Right kidney (tissue), 1 donor: Measurements from ENCODE around the gene VSIR.

ENCODE experiments used
- DNase-seq: peaks from one replicate; pipeline ENCODE4 v3.0.0-alpha.2; 2016

Gene VSIR

DNA sequence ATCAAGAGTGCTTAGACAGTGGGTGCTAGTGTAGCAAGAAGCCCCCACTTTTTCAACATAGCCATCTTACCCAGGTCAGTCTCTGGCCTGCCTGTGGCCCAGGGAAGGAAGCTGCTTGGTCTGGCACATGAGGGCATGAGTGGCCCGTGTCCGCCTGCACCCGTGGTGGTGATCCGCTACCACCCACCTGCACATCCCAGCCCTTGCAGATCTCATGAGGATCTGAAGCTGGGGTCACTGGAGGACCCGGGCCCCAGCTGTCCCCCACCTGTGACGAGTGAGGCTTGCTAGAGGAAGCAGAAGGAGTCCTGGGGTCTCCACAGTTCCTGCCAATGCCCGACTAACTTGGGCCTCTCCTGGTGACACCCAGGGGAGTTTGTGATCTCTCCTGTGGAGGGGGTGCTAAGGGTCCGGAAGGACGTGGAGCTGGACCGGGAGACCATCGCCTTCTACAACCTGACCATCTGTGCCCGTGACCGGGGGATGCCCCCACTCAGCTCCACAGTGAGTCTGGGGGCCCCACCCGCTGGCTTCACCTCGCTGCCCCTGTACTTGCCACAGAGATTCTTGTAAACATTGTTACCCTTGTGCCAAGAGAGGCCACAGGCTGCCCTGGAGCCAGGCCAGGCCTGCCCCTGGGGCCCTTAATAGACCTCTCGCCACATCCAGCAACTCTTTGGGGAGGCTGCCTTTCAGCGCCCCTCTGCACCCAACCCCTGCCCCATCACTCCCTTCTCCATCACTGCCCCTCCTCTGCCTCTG, 10.8 kb upstream of the VSIR start:
- no peak for DNase-seq

DNA sequence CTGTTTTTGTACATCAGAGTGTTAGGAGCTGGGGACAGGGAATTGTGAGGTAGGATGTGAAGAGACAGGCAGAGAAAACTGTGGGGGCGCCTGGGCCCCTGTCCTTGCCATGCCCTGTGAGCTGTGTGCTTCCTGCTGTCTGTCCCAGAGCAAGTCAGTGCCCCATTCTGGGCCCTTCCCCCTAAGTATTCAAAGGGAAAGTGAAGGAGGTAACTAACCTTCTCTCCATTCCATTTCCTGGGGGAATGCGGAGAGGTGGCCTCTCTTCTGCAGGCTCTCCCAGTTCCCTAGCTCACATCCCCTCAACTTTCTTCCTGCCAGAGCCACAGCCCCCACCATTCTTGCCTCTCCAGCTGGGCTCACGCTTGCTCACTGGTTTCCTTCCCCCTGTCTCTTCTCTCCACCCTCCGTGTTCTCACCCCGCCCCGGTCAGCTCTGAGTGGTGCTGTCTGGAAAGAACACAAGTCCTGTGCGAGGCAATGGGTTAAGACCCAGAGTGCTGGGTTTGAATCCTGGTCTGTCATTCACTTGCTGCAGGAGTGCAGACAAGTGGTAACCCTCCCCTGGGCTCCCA, 9.7 kb upstream of the VSIR start:
- DNase-seq = no peak

DNA sequence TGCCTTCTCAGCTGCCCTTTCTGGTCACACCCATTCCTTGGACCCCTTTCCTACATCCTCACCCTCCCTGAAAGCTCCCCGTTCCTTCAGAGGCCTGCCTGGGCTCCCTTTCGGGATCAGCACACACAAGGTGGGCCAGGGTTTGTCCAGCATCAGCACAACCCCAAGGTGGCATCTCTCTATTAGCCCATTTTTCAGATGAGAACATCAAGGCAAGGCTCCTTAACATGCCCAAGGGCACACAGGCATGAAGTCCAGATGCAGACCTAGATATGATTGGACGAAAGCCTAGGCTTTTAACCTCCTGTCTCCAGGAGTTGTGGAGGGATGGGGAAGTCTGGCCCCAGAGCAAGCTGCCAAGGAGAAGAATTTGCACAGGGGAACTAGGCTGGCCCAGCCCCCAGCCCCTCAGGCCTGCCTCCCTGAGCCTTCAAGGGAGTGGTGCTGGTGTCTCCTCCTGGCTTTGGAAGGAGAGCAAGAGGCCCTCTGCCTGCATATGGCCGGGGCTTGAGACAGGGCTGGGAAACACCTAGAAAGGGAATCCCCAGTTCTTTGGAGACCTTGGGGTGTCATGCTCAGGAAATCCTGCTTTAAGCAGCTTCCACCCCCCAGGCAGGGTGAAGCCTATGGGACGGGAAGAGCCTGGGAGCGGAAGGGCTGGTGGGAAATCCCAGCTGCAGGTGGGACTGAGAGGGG, 9.0 kb upstream of the VSIR start:
- no peak for DNase-seq

DNA sequence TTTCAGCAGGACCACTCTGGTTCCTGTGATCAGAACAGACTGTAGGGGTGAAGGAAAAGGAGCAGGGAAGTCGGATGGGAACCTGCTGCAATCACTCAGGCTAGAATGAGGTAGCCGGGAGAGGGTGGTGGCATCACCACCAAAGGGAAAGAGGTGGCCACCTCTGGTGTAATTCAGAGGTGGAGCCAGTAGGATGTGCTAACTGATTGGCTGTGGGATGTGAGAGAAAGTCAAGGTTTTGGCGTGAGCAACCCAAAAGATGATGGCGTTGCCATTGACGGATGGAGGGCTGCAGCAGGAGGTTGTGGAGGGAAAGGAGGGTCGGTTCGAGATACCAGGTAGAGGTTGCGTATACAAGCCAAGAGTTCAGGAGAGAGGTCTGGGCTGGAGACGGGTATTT, 7.4 kb upstream of the VSIR start:
- DNase-seq = no peak

DNA sequence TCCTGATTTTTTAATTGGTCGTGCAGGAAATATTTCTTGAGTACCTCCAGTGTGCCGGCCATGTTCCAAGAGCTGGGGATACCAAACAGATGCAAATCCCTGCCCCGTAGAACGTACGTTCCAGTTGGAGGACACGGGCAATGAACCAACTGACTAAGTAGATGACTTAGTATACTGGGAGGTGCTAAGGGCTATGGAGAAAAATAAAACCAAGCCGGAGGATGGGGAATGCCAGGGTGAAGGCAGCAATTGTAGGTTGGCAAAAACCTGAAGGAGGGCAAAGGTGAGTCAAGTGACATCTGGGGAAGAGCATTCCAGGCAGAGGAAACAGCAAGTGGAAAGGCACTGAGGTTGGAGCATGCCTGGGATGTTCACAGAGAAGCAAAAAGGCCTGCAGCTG, 6.8 kb upstream of the VSIR start:
- no peak for DNase-seq

DNA sequence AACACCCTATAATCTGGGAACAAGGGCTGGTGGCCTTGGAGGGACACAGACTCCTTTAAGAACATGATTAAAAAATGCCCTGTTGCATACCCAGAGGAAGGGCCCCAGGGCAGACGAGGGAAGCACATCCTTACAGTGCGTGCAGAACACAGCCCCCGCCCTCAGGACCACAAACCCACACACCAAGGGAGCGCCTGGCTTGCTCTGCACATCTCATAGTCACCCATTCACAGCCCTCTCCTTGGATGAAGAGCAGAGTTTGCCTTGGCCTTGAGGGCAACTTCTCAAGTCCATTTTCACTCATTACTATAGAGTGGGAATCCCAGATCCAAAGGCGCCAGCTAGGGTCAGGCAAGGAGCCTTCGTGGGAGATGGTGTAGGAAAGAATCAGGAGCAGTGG, 6.3 kb upstream of the VSIR start:
- DNase-seq = no peak

DNA sequence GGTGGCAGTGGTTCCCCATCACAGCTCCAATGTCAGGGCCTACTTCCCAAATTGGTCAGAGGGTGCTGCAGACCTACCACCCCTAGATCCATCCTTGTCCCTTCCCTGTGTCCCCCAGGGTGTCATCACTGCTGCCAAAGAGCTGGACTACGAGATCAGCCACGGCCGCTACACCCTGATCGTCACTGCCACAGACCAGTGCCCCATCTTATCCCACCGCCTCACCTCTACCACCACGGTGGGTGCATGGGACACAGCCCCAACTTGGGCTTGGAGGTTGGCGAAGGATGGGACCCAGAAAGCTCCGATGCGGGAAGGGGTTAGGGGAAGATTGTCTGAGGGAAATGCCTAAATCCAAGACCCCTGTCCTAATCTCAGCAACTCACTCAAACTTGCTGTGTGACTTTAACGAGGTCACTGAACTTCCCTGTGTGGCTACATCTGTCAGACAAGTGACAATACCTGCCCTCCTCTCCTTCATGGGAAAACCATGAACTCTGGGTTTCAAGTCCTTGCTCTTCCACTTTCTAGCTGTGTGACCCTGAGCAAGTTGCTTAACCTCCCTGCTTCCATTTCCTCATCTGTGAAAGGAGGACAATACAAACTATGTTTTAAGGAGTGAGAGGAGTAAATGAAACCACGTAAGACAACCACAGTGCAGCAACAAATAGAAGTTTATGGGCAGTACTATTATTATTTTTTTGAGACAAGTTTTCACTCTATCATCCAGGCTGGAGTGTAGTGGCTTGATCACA, 4.9 kb upstream of the VSIR start:
- DNase-seq = no peak

DNA sequence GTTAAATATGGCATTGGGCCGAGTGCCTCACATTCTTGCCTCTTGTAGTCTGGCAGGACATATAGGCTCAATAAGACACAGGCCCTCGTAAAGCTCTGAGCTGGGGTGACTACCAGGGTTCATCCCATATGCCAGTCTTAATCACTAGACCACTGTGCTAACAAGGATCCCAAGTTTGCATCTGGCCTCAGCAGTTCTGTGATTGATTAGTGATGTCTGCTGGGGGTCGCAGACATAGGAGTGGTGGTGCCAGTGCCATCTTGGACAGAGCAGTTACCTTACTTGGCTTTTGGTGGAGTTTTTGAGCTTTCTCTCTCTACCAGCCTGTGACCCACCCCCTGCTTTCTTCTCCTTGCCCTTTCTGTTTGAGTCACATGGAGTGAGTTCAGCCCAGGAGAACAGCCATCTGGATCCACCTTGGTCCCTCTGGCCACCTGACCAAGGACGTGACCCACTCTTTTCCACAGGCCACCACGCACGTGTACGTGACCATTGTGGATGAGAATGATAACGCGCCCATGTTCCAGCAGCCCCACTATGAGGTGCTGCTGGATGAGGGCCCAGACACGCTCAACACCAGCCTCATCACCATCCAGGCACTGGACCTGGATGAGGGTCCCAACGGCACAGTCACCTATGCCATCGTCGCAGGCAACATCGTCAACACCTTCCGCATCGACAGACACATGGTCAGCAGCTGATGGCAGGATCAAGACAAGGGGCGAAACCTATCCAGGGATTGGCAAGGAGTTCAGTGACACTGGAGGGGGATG, 4.1 kb upstream of the VSIR start:
- no peak for DNase-seq

DNA sequence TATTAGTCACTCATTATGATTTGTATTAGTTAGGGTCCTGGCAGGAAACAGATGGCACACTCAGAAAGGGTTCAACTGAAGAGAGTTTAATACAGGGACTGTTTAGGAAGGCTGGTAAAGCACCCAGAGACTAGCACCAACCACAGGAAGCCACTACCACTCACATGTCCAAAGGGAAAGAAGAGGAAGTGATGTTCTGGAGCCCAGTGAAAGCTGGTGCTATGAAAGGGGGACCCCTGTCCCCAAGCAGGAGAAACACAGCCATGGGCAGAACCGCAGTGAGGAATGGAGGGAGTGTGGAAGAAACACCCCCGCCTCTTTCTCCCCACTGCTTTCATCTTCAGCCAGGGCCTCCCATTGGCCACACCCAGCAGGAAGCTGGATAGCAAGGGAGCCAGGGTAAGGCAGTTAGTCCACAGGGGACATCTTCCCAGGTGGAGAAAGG, 3.2 kb upstream of the VSIR start:
- DNase-seq = no peak

DNA sequence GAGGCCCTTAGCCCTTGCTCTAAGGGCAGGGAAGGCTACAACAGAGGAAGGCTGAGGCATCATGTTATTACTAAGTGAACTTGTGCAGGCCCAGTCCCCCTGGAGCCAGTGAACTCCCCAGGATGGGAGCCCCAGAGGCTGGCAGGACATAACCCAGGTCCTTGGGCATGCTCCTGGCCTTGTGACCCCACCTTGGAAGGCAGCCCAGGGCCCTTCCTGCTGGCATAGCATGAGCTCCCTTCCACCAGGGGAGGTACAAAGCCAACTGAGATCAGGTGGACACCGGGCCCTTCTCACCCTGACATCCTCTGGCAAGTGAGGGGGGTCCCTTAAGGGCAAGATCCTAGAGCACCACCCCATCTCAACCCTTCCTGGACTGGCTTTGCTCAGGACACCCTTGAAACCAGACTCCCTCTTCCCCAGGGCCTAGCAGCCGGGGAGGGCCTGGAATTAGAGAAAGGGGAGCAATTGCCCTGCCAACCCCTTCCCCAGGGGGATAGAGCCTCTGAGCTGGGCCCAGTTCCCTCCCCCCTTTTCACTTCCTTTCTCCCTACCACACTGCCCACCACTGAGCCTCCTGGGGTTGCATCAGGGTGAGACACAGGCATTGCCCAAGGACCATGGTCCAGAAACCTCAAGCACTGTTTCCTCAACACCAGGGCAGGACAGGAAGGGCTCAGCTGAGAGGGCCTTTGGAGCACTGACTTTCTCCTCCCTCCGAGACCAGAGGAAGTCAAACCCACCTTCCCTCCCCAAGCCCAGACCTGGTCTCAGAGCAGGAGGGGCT, 1.8 kb upstream of the VSIR start:
- DNase-seq = no peak

DNA sequence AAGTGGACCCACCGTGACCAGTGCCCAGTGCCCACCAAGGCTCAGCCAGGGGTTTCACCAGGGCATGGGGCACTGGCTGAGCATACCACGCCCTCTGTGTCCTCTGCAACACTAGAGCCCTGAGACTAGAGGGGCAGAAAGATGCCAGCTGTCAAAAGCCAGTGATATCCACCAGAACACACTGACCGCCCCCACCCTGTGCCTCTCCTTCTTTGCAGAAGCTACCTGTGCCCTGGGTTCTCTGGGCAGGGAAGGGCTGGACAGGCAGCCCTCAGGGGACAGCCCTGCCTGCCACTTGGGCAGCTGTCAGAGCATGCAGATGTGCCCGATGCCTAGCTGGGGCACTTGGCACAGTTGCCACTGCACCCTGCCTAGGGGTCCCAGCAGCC, 494 bp downstream of the VSIR start:
- DNase-seq = no peak

DNA sequence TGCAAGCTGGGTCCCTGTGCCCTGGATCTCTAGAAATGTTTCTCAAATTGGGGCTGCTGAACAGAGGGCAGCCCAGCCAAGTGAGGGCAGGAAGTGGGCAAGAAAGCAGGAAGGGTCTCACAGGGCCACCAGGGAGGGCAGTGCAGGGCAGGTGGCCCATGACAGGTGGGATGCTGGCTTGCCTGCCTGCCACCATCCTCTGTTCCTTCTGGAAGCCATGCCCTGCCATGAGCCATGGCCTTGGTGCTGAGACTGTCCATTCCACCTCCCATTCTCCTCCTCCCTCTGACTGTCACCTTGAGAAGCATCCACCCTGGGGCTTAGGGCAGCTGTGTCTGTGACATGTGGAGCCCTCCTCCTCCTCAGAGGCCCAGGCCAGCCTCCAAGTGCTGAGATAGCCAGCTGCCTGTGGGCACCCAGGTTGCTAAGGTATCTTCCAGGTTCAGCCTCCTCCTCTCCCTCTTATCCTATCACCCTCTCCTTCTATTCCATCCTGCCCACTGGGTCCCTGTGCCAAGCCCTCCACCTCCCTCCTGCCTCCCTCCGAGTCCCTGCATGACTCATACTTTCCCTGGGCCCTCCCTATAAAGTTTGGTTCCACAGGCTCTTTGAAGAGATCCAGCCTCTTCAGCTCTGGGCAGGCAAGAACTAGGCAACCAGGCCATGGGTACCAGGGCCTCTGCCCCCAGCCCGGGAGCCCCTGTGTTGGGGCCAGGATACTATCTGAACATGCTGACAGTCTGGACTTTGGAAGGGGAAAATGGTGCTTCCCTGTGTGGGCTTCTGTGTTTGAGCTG, 1.3 kb downstream of the VSIR start:
- no peak for DNase-seq

DNA sequence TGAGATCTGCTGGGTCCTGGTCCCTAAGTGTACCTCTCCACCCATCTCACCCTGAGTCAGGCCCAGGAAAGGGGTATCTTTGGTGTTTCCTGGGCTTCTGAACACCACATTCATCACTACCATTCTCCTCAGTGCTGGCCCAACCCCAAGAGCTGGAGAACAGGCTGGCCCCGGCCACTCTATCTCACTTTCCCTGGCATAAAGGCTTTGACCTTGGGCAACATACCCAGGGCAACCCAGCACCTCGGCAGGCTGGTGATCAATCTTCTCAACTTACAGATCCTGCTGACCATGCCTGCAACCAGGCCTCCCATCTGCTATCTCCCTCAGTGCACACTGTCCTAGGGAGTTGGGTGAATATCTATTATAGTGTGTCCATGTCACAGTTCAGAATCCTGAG, 2.1 kb downstream of the VSIR start:
- DNase-seq = no peak

DNA sequence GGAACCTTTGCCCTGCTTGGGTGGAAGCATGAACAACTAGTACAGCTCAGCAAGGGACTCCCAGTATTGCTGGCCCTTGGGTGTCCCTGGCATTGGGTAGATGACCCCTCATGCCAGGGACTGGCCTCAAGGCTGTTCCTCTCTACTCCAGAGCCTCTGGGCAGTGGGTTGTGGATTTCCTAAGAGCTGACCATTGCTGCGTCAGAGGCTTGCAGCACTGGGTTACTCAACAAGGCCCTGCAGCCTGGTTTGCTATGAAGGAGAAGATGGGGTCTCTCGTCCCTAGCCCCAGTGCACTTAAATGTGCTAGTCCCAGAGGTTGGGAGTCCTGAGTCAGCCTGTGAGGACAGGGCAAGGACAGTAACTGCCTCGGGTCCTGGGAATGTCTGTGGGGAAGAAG, 2.5 kb downstream of the VSIR start:
- no peak for DNase-seq

DNA sequence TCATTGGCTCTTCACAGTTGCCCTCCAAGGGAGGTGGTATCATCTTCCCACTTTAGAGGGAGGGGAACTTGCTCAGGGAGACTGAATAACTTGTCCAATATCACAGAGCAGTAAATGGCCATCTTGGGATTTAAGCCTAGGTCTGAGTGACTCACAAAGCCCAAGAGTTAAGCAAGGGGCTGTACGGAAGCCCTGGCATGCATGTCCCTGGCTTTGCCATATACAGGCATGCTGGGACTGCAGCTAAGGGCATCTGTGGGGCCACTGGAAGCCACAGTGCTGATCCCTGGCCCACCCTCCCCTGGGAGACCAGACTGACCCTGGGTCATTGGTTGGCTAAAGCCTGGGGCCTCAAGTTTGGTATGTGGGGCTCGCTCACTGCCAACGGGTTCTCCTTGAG, 3.1 kb downstream of the VSIR start:
- no peak for DNase-seq

DNA sequence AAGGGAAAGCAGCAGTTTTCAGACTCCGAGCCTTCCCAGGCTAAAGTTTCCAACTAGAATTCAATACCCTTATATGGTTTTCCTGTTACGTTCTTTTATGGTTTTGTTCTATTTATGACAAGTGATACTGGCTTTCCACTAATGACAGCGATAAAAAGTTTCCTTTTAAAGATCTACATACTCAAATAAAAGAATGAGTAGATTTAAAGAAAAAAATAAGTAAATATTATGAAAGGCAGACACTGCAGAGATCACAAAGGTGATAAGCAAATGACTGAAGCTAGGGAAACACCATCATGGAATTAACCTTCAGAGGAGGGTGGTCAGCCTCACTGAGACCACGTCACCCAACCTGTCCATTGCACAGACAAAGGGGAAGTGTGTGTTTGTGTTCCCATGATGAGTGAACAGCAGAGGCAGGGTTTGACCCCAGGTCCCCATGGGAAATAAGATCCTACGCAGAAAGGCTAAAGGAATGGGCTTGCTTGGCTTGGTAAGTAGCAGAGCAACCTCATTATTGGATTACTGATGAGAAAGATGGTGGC, 4.0 kb downstream of the VSIR start:
- DNase-seq = no peak

DNA sequence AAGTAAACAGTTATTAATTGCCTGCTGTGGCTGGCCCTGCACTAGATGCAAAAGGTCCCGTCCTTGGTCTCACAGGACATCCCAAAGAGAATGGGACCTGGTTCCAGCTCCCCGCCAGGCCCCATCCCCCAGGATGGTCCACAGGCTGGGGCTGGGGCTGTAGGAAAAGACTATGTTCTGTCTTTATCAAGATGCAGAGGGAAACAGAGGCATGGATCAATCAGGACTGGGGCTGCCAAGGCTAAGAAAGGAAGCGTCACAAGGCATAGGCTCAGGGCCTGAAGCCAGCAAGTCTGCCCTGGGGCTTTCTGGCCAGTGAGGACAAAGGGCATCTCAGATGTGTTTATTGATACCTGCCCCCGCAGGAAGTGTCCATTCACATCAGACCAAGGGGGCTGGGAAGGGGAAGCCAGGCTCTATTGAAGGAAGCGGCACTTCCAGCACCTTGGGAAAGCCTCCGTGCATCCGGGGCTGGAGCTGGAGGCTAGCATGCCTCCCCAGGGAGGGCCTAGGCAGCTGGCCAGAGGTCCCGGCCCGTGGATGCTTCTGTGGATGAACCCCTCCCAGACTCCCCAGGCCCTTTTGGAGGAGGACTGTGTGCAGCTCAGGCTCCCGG, 5.8 kb downstream of the VSIR start:
- no peak for DNase-seq

DNA sequence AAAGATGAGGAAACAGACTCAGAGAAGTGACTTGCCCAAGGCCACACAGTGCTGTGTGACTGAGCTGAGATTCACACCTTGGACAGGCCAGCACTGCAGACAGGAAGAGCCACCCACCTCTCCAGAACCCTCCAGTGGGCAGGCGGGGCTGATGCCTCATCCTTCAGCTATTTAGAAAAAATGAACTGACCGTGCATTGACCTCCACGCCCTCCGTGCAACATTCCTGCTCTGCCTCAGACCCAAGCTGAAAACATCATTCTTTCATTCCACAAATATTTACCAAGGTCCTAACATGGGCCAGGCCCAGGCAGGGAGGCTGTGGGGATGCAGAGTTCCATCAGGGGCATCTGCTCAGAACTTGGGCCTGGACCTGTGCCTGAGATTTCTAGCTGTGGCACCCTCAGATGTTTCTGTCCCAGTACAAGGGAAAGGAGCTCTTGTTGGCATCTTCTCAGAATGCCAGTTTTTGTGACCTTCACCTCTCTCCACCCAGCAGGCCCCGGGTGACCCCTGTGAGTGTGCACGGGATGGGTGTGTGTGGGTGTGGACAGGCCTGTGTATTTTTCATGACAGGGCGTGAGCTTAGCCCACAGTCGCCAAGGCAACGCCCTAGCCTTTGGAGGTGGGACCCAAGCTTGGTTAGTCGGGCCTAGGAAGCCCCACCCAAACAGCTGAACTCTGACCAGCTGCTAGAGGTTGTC, 6.5 kb downstream of the VSIR start:
- no peak for DNase-seq
